ENCODE measurements around the gene MIAT.

MIAT gene

DNA sequence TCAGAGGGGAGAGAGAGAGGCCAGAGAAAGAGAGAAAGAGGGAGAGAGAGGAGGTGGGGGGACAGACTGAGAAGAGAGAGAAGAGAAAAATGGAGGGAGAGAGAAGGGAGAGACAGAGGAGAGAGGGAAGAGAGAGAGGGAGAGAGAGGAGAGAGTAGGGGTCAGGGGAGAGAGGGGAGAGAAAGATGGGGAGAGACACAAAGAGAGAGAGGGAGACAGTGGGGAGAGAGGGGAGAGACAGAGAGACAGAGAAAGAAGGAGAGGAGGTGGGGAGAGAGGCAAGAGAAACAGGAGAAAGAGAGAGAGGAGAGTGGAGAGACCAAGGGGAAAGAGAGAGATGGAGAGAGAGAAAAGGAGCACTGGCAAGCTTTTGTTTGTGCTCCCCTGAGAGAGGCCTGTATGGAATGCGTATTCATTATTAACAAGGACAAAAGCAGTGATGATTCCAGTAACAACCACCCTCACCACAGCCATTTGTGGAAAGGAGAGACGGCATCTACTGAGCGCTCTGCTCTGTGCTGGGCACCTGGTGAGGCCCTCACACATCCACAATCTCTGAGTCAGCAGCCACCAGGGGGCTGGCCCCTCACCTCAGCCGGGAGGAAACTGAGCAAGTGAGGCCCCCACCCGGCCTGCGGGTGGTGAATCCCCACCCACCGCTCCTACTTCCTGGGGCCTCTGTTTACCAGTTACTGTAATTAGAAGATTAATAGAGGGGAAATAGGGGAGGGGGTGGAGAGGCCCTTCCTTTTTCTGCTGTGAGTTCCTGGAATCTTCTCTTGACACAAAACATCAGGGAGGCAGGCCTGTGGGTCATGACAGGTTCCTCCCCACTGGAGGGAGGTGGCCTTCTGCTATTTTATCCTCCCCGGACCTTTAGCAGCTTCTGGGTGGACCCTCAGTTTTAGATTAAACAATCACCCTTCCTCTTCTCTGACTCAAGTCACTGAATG lies 14.6 kb upstream of the MIAT start (continued):
- TF ChIP-seq, protein P1, sequence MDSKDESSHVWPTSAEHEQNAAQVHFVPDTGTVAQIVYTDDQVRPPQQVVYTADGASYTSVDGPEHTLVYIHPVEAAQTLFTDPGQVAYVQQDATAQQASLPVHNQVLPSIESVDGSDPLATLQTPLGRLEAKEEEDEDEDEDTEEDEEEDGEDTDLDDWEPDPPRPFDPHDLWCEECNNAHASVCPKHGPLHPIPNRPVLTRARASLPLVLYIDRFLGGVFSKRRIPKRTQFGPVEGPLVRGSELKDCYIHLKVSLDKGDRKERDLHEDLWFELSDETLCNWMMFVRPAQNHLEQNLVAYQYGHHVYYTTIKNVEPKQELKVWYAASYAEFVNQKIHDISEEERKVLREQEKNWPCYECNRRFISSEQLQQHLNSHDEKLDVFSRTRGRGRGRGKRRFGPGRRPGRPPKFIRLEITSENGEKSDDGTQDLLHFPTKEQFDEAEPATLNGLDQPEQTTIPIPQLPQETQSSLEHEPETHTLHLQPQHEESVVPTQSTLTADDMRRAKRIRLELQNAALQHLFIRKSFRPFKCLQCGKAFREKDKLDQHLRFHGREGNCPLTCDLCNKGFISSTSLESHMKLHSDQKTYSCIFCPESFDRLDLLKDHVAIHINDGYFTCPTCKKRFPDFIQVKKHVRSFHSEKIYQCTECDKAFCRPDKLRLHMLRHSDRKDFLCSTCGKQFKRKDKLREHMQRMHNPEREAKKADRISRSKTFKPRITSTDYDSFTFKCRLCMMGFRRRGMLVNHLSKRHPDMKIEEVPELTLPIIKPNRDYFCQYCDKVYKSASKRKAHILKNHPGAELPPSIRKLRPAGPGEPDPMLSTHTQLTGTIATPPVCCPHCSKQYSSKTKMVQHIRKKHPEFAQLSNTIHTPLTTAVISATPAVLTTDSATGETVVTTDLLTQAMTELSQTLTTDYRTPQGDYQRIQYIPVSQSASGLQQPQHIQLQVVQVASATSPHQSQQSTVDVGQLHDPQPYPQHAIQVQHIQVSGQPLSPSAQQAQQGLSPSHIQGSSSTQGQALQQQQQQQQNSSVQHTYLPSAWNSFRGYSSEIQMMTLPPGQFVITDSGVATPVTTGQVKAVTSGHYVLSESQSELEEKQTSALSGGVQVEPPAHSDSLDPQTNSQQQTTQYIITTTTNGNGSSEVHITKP (tag by site-specific recombination; IDR thresholded peaks at IDR 0.05), result no peak
- TF ChIP-seq ZIC2 (tag by site-specific recombination; IDR thresholded peaks at IDR 0.05), result peak; percentile 76
- no peak for TF ChIP-seq ZSCAN23 (tag by site-specific recombination; IDR thresholded peaks at IDR 0.05)
- TF ChIP-seq, protein P2, sequence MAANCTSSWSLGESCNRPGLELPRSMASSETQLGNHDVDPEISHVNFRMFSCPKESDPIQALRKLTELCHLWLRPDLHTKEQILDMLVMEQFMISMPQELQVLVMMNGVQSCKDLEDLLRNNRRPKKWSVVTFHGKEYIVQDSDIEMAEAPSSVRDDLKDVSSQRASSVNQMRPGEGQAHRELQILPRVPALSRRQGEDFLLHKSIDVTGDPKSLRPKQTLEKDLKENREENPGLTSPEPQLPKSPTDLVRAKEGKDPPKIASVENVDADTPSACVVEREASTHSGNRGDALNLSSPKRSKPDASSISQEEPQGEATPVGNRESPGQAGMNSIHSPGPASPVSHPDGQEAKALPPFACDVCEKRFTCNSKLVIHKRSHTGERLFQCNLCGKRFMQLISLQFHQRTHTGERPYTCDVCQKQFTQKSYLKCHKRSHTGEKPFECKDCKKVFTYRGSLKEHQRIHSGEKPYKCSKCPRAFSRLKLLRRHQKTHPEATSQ (tag by site-specific recombination; IDR thresholded peaks at IDR 0.05), result no peak
- no peak for TF ChIP-seq OSR2 (tag by site-specific recombination; IDR thresholded peaks at IDR 0.05)
- TF ChIP-seq ZNF792 (tag by site-specific recombination; IDR thresholded peaks at IDR 0.05), result no peak
- peak; percentile 14; the same call in 1 of the 2 replicates for TF ChIP-seq ZNF548 (tag by site-specific recombination; IDR thresholded peaks at IDR 0.05)
- no peak for TF ChIP-seq ZNF112 (tag by site-specific recombination; IDR thresholded peaks at IDR 0.05)
- peak; percentile 72; the same call in 1 of the 2 replicates for TF ChIP-seq ZNF544 (tag by site-specific recombination; IDR thresholded peaks at IDR 0.05)
- no peak for TF ChIP-seq WT1 (tag by site-specific recombination; IDR thresholded peaks at IDR 0.05)
- no peak for TF ChIP-seq ZNF585B (tag by site-specific recombination; IDR thresholded peaks at IDR 0.05)
- TF ChIP-seq ZNF501 (tag by site-specific recombination; IDR thresholded peaks at IDR 0.05), result no peak
- TF ChIP-seq, protein P3, sequence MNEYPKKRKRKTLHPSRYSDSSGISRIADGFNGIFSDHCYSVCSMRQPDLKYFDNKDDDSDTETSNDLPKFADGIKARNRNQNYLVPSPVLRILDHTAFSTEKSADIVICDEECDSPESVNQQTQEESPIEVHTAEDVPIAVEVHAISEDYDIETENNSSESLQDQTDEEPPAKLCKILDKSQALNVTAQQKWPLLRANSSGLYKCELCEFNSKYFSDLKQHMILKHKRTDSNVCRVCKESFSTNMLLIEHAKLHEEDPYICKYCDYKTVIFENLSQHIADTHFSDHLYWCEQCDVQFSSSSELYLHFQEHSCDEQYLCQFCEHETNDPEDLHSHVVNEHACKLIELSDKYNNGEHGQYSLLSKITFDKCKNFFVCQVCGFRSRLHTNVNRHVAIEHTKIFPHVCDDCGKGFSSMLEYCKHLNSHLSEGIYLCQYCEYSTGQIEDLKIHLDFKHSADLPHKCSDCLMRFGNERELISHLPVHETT (tag by site-specific recombination; IDR thresholded peaks at IDR 0.05), result no peak
- TF ChIP-seq MZF1 (tag by site-specific recombination; IDR thresholded peaks at IDR 0.05; ENCODE audit: borderline replicate concordance), result no peak
- TF ChIP-seq YY1 (tag by site-specific recombination; IDR thresholded peaks at IDR 0.05), result no peak
- TF ChIP-seq, protein P4, sequence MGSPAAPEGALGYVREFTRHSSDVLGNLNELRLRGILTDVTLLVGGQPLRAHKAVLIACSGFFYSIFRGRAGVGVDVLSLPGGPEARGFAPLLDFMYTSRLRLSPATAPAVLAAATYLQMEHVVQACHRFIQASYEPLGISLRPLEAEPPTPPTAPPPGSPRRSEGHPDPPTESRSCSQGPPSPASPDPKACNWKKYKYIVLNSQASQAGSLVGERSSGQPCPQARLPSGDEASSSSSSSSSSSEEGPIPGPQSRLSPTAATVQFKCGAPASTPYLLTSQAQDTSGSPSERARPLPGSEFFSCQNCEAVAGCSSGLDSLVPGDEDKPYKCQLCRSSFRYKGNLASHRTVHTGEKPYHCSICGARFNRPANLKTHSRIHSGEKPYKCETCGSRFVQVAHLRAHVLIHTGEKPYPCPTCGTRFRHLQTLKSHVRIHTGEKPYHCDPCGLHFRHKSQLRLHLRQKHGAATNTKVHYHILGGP (tag by site-specific recombination; IDR thresholded peaks at IDR 0.05), result no peak
- TF ChIP-seq ZNF202 (tag by site-specific recombination; IDR thresholded peaks at IDR 0.05; ENCODE audit: borderline replicate concordance), result no peak
- TF ChIP-seq ZNF529 (tag by site-specific recombination; IDR thresholded peaks at IDR 0.05; ENCODE audit: insufficient replicate concordance), result no peak
- no peak for TF ChIP-seq ZFP37 (tag by site-specific recombination; IDR thresholded peaks at IDR 0.05)
- TF ChIP-seq ZNF174 (tag by site-specific recombination; IDR thresholded peaks at IDR 0.05), result no peak
- TF ChIP-seq, protein P5, sequence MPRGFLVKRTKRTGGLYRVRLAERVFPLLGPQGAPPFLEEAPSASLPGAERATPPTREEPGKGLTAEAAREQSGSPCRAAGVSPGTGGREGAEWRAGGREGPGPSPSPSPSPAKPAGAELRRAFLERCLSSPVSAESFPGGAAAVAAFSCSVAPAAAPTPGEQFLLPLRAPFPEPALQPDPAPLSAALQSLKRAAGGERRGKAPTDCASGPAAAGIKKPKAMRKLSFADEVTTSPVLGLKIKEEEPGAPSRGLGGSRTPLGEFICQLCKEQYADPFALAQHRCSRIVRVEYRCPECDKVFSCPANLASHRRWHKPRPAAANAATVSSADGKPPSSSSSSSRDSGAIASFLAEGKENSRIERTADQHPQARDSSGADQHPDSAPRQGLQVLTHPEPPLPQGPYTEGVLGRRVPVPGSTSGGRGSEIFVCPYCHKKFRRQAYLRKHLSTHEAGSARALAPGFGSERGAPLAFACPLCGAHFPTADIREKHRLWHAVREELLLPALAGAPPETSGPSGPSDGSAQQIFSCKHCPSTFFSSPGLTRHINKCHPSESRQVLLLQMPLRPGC (tag by site-specific recombination; IDR thresholded peaks at IDR 0.05), result no peak
- TF ChIP-seq, protein P6, sequence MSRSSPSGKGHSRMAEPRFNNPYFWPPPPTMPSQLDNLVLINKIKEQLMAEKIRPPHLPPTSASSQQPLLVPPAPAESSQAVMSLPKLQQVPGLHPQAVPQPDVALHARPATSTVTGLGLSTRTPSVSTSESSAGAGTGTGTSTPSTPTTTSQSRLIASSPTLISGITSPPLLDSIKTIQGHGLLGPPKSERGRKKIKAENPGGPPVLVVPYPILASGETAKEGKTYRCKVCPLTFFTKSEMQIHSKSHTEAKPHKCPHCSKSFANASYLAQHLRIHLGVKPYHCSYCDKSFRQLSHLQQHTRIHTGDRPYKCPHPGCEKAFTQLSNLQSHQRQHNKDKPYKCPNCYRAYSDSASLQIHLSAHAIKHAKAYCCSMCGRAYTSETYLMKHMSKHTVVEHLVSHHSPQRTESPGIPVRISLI (tag by site-specific recombination; IDR thresholded peaks at IDR 0.05), result no peak
- no peak for TF ChIP-seq ZNF354C (tag by site-specific recombination; IDR thresholded peaks at IDR 0.05; ENCODE audit: borderline replicate concordance, low read depth)
- TF ChIP-seq ZNF416 (tag by site-specific recombination; IDR thresholded peaks at IDR 0.05), result no peak
- no peak for TF ChIP-seq ZNF571 (tag by site-specific recombination; IDR thresholded peaks at IDR 0.05)
- TF ChIP-seq ZXDB (tag by site-specific recombination; IDR thresholded peaks at IDR 0.05), result no peak
- no peak for TF ChIP-seq ZNF211 (tag by site-specific recombination; IDR thresholded peaks at IDR 0.05; ENCODE audit: low read depth)
- TF ChIP-seq KLF7 (tag by site-specific recombination; IDR thresholded peaks at IDR 0.05; ENCODE audit: borderline replicate concordance), result no peak

All from HEK293 (cell line).